ENCODE results near the gene SSRP1.

DNA sequence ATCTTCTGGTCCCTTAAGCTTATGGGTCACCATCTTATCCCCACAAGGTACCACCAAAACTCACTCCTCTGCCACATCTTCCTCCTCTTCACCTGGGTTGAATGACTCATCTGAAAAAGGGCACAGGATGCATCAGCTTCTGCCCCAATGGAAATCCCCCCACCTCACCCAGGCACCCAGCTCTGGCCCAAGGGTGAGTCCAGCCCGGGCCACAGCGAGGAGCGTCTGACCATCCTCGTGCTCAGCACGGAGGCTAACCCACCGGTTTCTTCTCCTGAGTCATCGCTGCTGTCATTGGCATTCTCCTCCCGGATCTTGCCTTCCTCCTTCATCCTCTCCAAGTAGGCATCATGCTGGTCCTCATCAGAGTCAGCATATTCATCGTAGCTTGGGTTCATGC, 5.7 kb downstream of the SSRP1 start:
- TF ChIP-seq, protein P1, sequence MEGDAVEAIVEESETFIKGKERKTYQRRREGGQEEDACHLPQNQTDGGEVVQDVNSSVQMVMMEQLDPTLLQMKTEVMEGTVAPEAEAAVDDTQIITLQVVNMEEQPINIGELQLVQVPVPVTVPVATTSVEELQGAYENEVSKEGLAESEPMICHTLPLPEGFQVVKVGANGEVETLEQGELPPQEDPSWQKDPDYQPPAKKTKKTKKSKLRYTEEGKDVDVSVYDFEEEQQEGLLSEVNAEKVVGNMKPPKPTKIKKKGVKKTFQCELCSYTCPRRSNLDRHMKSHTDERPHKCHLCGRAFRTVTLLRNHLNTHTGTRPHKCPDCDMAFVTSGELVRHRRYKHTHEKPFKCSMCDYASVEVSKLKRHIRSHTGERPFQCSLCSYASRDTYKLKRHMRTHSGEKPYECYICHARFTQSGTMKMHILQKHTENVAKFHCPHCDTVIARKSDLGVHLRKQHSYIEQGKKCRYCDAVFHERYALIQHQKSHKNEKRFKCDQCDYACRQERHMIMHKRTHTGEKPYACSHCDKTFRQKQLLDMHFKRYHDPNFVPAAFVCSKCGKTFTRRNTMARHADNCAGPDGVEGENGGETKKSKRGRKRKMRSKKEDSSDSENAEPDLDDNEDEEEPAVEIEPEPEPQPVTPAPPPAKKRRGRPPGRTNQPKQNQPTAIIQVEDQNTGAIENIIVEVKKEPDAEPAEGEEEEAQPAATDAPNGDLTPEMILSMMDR (conservative IDR thresholded peaks at IDR 0.05; ENCODE audit: low read length): no peak
- TF ChIP-seq EZH2phosphoT487 (IDR thresholded peaks at IDR 0.05; ENCODE audit: borderline replicate concordance): no peak

All from Loucy (cell line).